Endothelial cell of umbilical vein (primary cell): Measurements from ENCODE around the gene FSTL4. TPM values are rescaled to one million over a fixed set of nuclear protein-coding genes. Genes with fewer than 3 reads are reported as not detected.

Experiments
- BruUV-seq: library from RNA; stranded (reverse); fragments of 400-500 nt; replicated peaks from 2 replicates; lab custom pipeline; 2021; lab: Mats Ljungman, UMichigan
- CTCF ChIA-PET: fragments of 300-600, 350-600 bp; sonication (Branson Sonifier 250); formaldehyde crosslinking; loops from one replicate; lab custom pipeline; 2021; ENCODE audit warnings: antibody characterized with exemption, inconsistent platforms; lab: Charles Lee
- POLR2A ChIA-PET: fragments of 300-600, 350-600 bp; sonication (Branson Sonifier 250); formaldehyde crosslinking; loops from one replicate; lab custom pipeline; 2021; ENCODE audit warnings: antibody characterized with exemption, inconsistent platforms; lab: Charles Lee
- DNase-seq: peaks from one replicate; pipeline ENCODE4 v3.0.0-alpha.2; 2011; ENCODE audit warnings: low read depth, low spot score
- FAIRE-seq: peaks from 2 replicates; lab custom pipeline; 2011; peaks lifted over from hg19 to GRCh38; lab: Jason Lieb, UNC
- H2AFZ ChIP-seq: 2 replicates; pipeline ENCODE4 v1.6.0; 2012; ENCODE audit warnings: low read depth, low read length, control low read depth, inconsistent platforms
- H3K27ac ChIP-seq: 2 replicates; pipeline ENCODE4 v1.5.1; 2011; ENCODE audit warnings: low read depth, mild to moderate bottlenecking, control low read depth, low read length, moderate library complexity; ENCODE audit not compliant: insufficient read depth
- H3K27me3 ChIP-seq, 2 experiments: 2 replicates each; pipeline versions ENCODE4 v1.6.0 to v1.6.1; 2011; ENCODE audit warnings: low read length in 2 of 2, mixed read lengths in 1 of 2; ENCODE audit not compliant: control insufficient read depth in 2 of 2, insufficient read depth in 2 of 2
- H3K36me3 ChIP-seq, 2 experiments: 2 replicates in 1 of 2; 3 replicates in 1 of 2; pipeline ENCODE4 v1.5.1; 2011; ENCODE audit warnings: low read length in 2 of 2, mild to moderate bottlenecking in 1 of 2, moderate library complexity in 1 of 2; ENCODE audit not compliant: control insufficient read depth in 2 of 2, insufficient read depth in 2 of 2; ENCODE audit errors: extremely low read depth in 1 of 2
- H3K4me1 ChIP-seq: 3 replicates; pipeline ENCODE4 v1.5.1; 2011; ENCODE audit warnings: mild to moderate bottlenecking, low read length; ENCODE audit not compliant: control insufficient read depth, insufficient read depth; ENCODE audit errors: extremely low read depth
- H3K4me2 ChIP-seq: 2 replicates; pipeline ENCODE4 v1.6.1; 2011; ENCODE audit warnings: low read length, control low read depth, mixed read lengths; ENCODE audit not compliant: insufficient read depth
- H3K4me3 ChIP-seq, 3 experiments: fragments of 200-600 bp in 1 of 3; sonication (generic), shearing (Covaris generic) in 1 of 3; replicated peaks in 1 of 3; 2 replicates each; pipeline ENCODE4 v1.5.1; 2011 to 2016; ENCODE audit warnings: control low read depth in 3 of 3, low read length in 3 of 3, mild to moderate bottlenecking in 2 of 3, inconsistent platforms in 1 of 3, low read depth in 1 of 3, moderate library complexity in 1 of 3; ENCODE audit not compliant: insufficient read depth in 1 of 3
- H3K79me2 ChIP-seq: 2 replicates; pipeline ENCODE4 v1.6.0; 2012; ENCODE audit warnings: low read length, inconsistent platforms; ENCODE audit not compliant: control insufficient read depth, insufficient read depth
- H3K9ac ChIP-seq: replicated peaks from 2 replicates; pipeline ENCODE3; 2011; ENCODE audit warnings: low read length, control low read depth; ENCODE audit not compliant: insufficient read depth; ENCODE audit errors: extremely low read depth
- H3K9me1 ChIP-seq: replicated peaks from 3 replicates; pipeline ENCODE4 v1.6.0; 2011; ENCODE audit warnings: mild to moderate bottlenecking, low read length; ENCODE audit not compliant: control insufficient read depth, insufficient read depth; ENCODE audit errors: extremely low read depth
- H3K9me3 ChIP-seq: replicated peaks from 2 replicates; pipeline ENCODE4 v1.5.1; 2012; ENCODE audit warnings: low read length, inconsistent platforms; ENCODE audit not compliant: control insufficient read depth, insufficient read depth
- H4K20me1 ChIP-seq: replicated peaks from 2 replicates; pipeline ENCODE3; 2011; ENCODE audit warnings: mild to moderate bottlenecking, low read length; ENCODE audit not compliant: control insufficient read depth, insufficient read depth; ENCODE audit errors: extremely low read depth
- EZH2 ChIP-seq: IDR thresholded peaks from 2 replicates; pipeline ENCODE4 v1.6.1; 2012; ENCODE audit warnings: borderline replicate concordance, low read depth, mild to moderate bottlenecking, moderate library complexity, low read length, inconsistent platforms; ENCODE audit not compliant: severe bottlenecking
- FOS ChIP-seq: IDR thresholded peaks from 2 replicates; pipeline ENCODE4 v1.6.1; 2011; ENCODE audit warnings: mild to moderate bottlenecking, low read length, moderate library complexity, borderline replicate concordance; ENCODE audit not compliant: insufficient read depth
- GATA2 ChIP-seq: IDR thresholded peaks from 2 replicates; pipeline ENCODE4 v1.7.0; 2011; ENCODE audit warnings: low read depth, mild to moderate bottlenecking, moderate library complexity, mixed read lengths, low read length; ENCODE audit not compliant: insufficient read length, insufficient read depth
- JUN ChIP-seq: IDR thresholded peaks from 2 replicates; pipeline ENCODE4 v1.6.1; 2011; ENCODE audit warnings: borderline replicate concordance, low read depth; ENCODE audit not compliant: insufficient read length, insufficient read depth
- MYC ChIP-seq: IDR thresholded peaks from one replicate; pipeline ENCODE4 v1.6.1; 2011; ENCODE audit warnings: mild to moderate bottlenecking, low read depth, low read length
- POLR2A ChIP-seq: IDR thresholded peaks from 2 replicates; pipeline ENCODE4 v1.6.1; 2012; ENCODE audit warnings: low read depth, mild to moderate bottlenecking, control low read depth, low read length
- POLR2AphosphoS5 ChIP-seq: IDR thresholded peaks from 2 replicates; pipeline ENCODE4 v1.6.1; 2012; ENCODE audit warnings: low read depth, mild to moderate bottlenecking, control low read depth, low read length, moderate library complexity; ENCODE audit not compliant: insufficient read depth
- dilution Hi-C: fragments of 300-500 bp; cut with MboI; formaldehyde crosslinking; loops from one replicate; pipeline ENCODE4 v1.15.0; 2019; ENCODE audit warnings: low sequenced_read_pairs; ENCODE audit not compliant: extremely low pct_ligation_motif_present
- intact Hi-C: fragments of 100-400 bp; cut with micrococcal nuclease; formaldehyde crosslinking; loops from one replicate; pipeline ENCODE4 v1.10.0; 2022
- polyA plus RNA-seq, 4 experiments: library from polyadenylated mRNA; depleted of rRNA in 3 of 4; stranded (reverse) in 3 of 4; unstranded in 1 of 4; fragments of >200 nt; gene quantifications; 2 replicates each; pipeline versions ENCODE4 v1.2.1 to v1.2.3, GENCODE V29; 2011 to 2012; ENCODE audit warnings: missing spikeins in 1 of 4
- total RNA-seq: library from RNA; stranded (reverse); gene quantifications from 2 replicates; pipeline ENCODE4 v1.2.3, GENCODE V29; 2021
- TF ChIP-seq, protein P1 (sequence below): IDR thresholded peaks from 2 replicates; pipeline ENCODE4 v1.6.1; 2011; ENCODE audit not compliant: insufficient read depth, insufficient read length
- TF ChIP-seq, protein P2 (sequence below), 2 donors: IDR thresholded peaks; 1 replicate in 1 of 2; 2 replicates in 1 of 2; pipeline ENCODE4 v1.5.1; 2011; ENCODE audit warnings: low read length in 2 of 2, mild to moderate bottlenecking in 2 of 2, moderate library complexity in 2 of 2, control low read depth in 1 of 2, inconsistent platforms in 1 of 2, low read depth in 1 of 2; ENCODE audit not compliant: insufficient read depth in 1 of 2; ENCODE audit errors: extremely low read depth in 1 of 2

Gene FSTL4
- total and polyA plus RNA-seq, 2 donors (not counting 3 experiments of a cell fraction or from before 2014, with no cell fraction given): 0.18 TPM; not detected in 1

DNA sequence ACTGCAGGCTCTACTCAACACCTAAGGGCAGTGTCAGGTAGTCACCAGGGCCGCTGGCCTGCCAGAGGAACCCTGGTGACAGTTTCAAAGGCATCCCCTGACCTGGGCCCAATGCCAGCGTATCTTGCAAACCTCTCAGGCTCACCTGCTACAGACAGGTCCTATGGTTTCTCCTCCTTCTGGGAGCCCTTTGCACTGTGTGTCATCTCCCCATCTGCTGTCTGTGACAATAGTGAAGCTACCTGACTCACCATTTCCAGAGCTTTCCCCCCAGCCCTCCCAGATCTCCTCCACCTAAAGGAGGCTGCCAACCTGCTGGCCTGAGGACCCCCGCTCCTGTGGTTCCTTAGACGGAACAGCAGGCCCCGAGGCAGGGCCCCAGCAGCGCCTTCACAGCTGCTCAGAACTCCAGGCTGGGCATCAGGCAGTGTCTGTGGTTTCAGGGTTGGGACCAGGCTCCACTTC lies 203.1 kb downstream of the FSTL4 start:
- FAIRE-seq (no peak), DNase-seq (no peak)
- no peaks in the 10 kb centered on the region for H3K9me3 ChIP-seq
- BruUV-seq: no TSS peak
- CTCF ChIA-PET: interaction anchor here (2.7 to 3.4 kb wide), 2 partner anchors 11 to 14 kb away, joined by 9 to 12 read pairs; no protein-coding TSS in a partner anchor
- TF ChIP-seq GATA2: no peak
- TF ChIP-seq, protein P1, sequence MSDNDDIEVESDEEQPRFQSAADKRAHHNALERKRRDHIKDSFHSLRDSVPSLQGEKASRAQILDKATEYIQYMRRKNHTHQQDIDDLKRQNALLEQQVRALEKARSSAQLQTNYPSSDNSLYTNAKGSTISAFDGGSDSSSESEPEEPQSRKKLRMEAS: no peak
- no peak for TF ChIP-seq EZH2
- no peak overlapping the region for H3K4me3 ChIP-seq
- no peak overlapping the region for H3K27ac ChIP-seq
- no peak overlapping the region for H3K4me2 ChIP-seq
- POLR2A ChIA-PET: no interaction called here
- H3K36me3 ChIP-seq: no peaks in the 10 kb centered on the region
- H3K79me2 ChIP-seq: no peaks in the 10 kb centered on the region
- intact Hi-C loops: no loop called here
- H3K9me1 ChIP-seq: no peaks in the 10 kb centered on the region
- dilution Hi-C loops: no loop called here
- H3K9ac ChIP-seq: no peak overlapping the region
- H4K20me1 ChIP-seq: no peaks in the 10 kb centered on the region
- no peak overlapping the region for H2AFZ ChIP-seq
- H3K27me3 ChIP-seq: peaks cover 3 to 9% of the 10 kb centered on the region in 2 experiments
- no peaks in the 10 kb centered on the region for H3K4me1 ChIP-seq

GRCh38 chr5:133408322-133408721 lies 204.0 kb downstream of the FSTL4 start:
- no peaks in the 10 kb centered on the region for H3K36me3 ChIP-seq
- H3K27ac ChIP-seq: no peak overlapping the region
- H3K79me2 ChIP-seq: no peaks in the 10 kb centered on the region
- H3K9ac ChIP-seq: no peak overlapping the region
- H3K9me1 ChIP-seq: no peaks in the 10 kb centered on the region
- ChIA-PET CTCF (interaction anchor here (3.4 kb wide), 1 partner anchor 12 kb away, joined by 12 read pairs; no protein-coding TSS in a partner anchor), POLR2A (no interaction called here)
- H2AFZ ChIP-seq: no peak overlapping the region
- no peak overlapping the region for H3K4me2 ChIP-seq
- no peak for DNase-seq
- no peaks in the 10 kb centered on the region for H3K4me1 ChIP-seq
- dilution Hi-C loops (no loop called here), intact Hi-C loops (no loop called here)
- FAIRE-seq: no peak
- no TSS peak for BruUV-seq
- no peak overlapping the region for H3K4me3 ChIP-seq
- peaks cover 3 to 8% of the 10 kb centered on the region in 2 experiments for H3K27me3 ChIP-seq
- no peaks in the 10 kb centered on the region for H4K20me1 ChIP-seq
- TF ChIP-seq FOS (no peak), JUN (no peak), POLR2A (no peak), MYC (no peak), EZH2 (no peak), POLR2AphosphoS5 (no peak), GATA2 (no peak)
- TF ChIP-seq, protein P1: no peak
- TF ChIP-seq, protein P2, sequence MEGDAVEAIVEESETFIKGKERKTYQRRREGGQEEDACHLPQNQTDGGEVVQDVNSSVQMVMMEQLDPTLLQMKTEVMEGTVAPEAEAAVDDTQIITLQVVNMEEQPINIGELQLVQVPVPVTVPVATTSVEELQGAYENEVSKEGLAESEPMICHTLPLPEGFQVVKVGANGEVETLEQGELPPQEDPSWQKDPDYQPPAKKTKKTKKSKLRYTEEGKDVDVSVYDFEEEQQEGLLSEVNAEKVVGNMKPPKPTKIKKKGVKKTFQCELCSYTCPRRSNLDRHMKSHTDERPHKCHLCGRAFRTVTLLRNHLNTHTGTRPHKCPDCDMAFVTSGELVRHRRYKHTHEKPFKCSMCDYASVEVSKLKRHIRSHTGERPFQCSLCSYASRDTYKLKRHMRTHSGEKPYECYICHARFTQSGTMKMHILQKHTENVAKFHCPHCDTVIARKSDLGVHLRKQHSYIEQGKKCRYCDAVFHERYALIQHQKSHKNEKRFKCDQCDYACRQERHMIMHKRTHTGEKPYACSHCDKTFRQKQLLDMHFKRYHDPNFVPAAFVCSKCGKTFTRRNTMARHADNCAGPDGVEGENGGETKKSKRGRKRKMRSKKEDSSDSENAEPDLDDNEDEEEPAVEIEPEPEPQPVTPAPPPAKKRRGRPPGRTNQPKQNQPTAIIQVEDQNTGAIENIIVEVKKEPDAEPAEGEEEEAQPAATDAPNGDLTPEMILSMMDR (IDR thresholded peaks at IDR 0.05; ENCODE audit: extremely low read depth in 1 of 2, insufficient read depth in 1 of 2, low read depth in 1 of 2, low read length in 2 of 2): no peak
- H3K9me3 ChIP-seq: no peaks in the 10 kb centered on the region
